Omental fat pad (tissue), 4 donors: Measurements from ENCODE around the gene ARFGEF3. TPM values are rescaled to one million over a fixed set of nuclear protein-coding genes. Genes with fewer than 3 reads are reported as not detected.

Source experiments
- ATAC-seq: fragments of 150-250 bp; one replicate; pipeline ENCODE4 v1.9.1; 2016; ENCODE audit warnings: mild to moderate bottlenecking, moderate library complexity; ENCODE audit not compliant: low FRiP score
- DNase-seq: peaks from one replicate; pipeline ENCODE4 v3.0.0-alpha.2; 2019; ENCODE audit warnings: low spot score
- total RNA-seq, 4 donors: library from RNA; depleted of rRNA; stranded (reverse); fragments of >200 nt; gene quantifications; one replicate each; pipeline ENCODE4 v1.1.0, GENCODE V29; 2016
- TF ChIP-seq, protein P1 (sequence below), 3 donors: fragments of 450-650 bp; IDR thresholded peaks; one replicate each; pipeline ENCODE4 v1.5.1; 2016 to 2017; ENCODE audit warnings: antibody characterized with exemption in 3 of 3, mild to moderate bottlenecking in 3 of 3, moderate library complexity in 2 of 3

ARFGEF3 gene
- total RNA-seq, 4 donors from 2014 or later, result 4.3 to 12.7 (median 6.8) TPM

DNA sequence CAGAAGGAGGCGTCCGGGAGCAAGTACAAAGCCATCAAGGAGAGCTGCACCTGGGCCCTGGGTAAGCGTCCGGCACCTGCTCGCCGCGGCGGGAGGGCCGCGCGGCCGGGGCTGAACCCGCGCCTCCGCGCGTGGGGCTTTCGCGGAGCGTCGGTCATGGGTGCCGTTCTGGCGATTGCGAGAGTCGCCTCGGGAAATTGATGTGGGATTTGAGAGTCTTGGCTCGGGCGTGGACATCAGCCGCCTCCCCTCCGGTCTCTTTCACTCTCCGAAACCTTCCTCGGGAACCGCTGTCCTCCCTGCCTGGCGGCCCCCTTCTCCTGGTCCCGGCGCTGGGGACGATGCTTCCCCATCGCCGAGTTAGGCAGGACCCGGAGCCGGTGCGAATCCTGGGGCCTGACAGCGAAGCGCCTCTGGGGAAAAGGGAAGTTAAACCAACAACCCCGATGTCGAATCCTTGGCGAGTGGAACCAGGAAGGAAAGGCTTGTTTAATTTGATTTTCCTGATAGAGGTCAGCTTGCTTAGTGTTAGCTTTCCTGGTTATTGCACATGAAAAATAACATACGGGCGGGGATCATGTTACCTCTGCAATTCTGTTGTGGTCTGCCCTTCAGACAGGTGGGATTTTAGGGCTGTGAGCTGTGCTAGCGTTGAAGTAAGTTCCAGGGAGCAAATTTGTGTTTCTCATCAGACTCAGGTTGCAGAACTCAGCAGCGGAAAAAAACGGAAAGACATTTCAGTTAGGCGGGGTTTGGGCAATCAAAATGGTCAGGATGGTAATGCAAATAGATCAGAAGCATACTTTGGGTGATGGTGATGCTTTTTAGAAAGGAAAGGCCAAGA, 594 bp downstream of the ARFGEF3 start:
- no peak for DNase-seq
- peak; percentile 61 for ATAC-seq
- TF ChIP-seq, protein P1, sequence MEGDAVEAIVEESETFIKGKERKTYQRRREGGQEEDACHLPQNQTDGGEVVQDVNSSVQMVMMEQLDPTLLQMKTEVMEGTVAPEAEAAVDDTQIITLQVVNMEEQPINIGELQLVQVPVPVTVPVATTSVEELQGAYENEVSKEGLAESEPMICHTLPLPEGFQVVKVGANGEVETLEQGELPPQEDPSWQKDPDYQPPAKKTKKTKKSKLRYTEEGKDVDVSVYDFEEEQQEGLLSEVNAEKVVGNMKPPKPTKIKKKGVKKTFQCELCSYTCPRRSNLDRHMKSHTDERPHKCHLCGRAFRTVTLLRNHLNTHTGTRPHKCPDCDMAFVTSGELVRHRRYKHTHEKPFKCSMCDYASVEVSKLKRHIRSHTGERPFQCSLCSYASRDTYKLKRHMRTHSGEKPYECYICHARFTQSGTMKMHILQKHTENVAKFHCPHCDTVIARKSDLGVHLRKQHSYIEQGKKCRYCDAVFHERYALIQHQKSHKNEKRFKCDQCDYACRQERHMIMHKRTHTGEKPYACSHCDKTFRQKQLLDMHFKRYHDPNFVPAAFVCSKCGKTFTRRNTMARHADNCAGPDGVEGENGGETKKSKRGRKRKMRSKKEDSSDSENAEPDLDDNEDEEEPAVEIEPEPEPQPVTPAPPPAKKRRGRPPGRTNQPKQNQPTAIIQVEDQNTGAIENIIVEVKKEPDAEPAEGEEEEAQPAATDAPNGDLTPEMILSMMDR (IDR thresholded peaks at IDR 0.05), result no peak

DNA sequence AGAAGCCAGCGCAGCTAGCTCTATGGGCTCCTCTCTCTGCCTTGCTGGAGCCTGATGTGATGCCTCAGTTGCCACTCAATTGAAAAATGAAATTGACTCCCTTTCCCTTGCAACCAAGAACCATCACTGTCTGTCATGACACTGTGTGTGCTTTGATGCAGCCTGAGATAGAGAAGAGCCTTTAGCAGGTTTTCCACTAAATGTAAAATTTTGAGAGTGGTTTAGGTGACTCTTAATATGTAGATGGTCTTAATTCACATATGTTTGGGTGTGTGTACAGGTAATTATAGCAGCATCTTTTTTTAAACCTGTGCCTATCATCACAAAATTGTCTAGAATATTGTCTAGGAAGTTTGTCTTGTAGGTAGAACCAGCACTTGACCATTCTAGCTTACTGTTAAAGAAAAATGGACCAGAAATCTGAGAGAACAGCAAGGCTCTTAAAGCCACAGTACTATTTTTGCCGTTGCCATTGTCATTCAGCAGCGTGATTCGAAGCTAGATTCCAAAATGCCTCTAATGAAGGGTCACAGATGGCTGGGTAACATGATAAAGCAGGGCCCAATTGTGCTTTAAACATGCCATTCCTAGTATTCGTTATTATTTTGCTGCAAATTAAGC, 1.3 kb downstream of the ARFGEF3 start:
- ATAC-seq, result no peak
- no peak for DNase-seq
- TF ChIP-seq, protein P1 (IDR thresholded peaks at IDR 0.05), result no peak

DNA sequence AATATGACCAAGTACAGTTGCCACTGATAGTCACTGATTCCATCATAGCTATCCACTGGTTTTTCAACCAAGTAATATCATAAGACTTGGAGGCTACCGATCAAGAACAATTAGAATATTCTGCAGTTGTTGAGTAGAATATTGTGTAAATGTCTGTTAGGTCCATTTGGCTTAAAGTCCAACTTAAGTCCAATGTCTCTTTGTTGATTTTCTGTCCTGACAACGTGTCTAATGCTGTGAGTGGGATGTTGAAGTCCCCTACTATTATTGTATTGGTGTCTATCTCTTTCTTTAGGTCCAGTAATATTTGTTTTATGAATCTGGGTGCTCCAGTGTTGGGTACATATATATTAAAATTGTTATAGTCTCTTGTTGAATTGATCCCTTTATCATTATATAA, 13.9 kb downstream of the ARFGEF3 start:
- ATAC-seq, result no peak
- TF ChIP-seq, protein P1 (IDR thresholded peaks at IDR 0.05), result no peak
- no peak for DNase-seq

DNA sequence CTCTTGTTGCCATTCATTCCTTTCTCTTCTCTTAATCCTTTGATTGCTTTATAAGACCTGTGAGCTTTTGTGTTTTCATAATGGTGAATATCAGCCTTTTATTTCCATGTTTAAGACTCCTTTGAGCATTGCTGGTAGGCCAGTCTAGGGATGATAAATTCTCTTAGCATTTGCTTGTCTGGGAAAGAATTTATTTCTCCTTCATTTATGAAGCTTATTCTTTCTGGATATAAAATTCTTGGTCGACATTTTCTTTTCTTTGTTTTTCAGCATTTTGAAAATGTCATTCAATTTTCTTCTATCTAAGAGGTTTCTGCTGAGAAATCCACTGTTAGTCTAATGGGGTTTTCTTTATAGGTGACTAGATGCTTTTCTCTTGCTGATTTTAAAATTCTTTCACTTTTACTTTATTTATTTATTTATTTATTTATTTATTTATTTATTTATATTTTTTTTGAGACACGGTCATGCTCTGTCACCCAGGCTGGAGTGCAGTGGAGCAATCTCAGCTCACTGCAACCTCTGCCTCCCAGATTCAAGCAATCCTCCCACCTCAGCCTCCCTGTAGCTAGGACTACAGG, 15.0 kb downstream of the ARFGEF3 start:
- DNase-seq (no peak), ATAC-seq (no peak)
- TF ChIP-seq, protein P1 (IDR thresholded peaks at IDR 0.05), result no peak

DNA sequence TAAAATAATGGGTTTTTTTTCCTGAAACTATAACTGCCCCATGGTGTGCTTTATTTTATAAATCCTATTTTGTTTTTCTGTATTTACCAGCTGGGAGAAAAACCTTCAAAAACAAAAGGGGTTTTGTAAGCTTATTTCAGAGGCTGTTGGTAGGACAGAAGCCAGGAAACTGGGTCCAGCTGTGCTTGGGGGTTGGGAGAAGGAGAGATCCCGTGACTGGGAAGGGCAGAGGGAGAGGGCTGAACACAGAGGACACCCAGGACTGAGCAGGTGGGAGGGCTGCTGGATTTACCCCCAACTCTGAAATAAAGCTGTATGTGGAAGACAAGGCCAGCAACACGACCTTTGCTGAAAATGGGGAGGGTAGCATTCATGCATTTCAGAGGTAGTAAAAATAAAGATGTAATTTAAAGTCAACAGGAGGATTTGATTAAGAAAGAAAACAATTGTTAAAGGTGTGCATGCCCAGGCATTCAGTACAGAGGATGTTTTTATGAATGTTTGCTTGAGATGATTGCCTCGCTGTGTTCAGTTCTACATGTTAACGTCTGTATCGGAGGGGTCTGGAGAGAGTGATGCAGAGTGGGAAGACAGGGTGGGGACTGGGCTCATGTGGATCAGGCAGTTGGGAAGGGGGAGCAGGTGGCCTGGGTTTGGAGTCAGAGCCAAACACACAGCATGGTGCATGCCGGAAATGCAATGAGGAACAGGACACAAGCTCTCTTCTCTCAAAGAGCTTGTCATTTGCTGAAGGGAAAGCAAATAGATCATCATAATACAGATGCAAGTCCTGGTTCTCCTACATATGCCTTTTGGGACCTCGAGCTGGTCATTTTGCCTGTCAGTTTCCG, 21.4 kb downstream of the ARFGEF3 start:
- DNase-seq (no peak), ATAC-seq (no peak)
- TF ChIP-seq, protein P1 (IDR thresholded peaks at IDR 0.05), result no peak

DNA sequence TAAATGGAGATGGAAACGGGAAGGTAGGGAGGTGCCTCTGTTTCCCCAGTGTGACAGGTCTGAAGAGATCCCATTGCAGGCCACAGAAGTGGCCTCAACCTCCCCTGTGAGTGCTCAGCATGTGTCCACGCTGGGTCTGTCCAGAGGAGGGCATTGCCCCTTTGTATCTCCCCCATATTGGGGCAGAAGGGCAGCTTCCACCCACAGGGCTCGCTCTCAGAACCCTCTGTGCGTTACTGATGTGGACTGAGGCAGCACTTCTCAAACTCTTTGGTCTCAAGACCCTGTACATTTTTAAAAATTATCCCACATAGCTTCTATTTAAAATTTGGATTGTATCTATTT, 22.0 kb downstream of the ARFGEF3 start:
- DNase-seq (no peak), ATAC-seq (no peak)
- TF ChIP-seq, protein P1 (IDR thresholded peaks at IDR 0.05), result no peak
